SK-N-SH (cell line): ENCODE data around the gene CDC14B.

Experiments
- EP300 ChIP-seq, 2 experiments: IDR thresholded peaks; 2 replicates each; pipeline versions ENCODE4 v1.4.0 to v1.6.1; 2012; ENCODE audit warnings: borderline replicate concordance in 1 of 2, low read depth in 1 of 2, low read length in 1 of 2
- EZH2phosphoT487 ChIP-seq: fragments of 200-600 bp; sonication (generic); IDR thresholded peaks from 2 replicates; pipeline ENCODE4 v1.6.1; 2017; ENCODE audit warnings: low read depth, mixed run types, mild to moderate bottlenecking, antibody characterized with exemption, moderate library complexity, borderline replicate concordance
- FOXM1 ChIP-seq: IDR thresholded peaks from 2 replicates; pipeline ENCODE4 v1.4.0; 2012; ENCODE audit warnings: low read depth, mild to moderate bottlenecking
- NRF1 ChIP-seq: IDR thresholded peaks from 2 replicates; pipeline ENCODE4 v1.6.1; 2012; ENCODE audit warnings: low read depth, mild to moderate bottlenecking, low read length
- POLR2AphosphoS5 ChIP-seq: IDR thresholded peaks from 2 replicates; pipeline ENCODE4 v1.6.1; 2012; ENCODE audit warnings: low read depth, low read length
- SMC3 ChIP-seq: IDR thresholded peaks from 2 replicates; pipeline ENCODE4 v1.6.1; 2012; ENCODE audit warnings: low read depth, low read length, improper control_type of control experiment
- TEAD4 ChIP-seq: IDR thresholded peaks from 2 replicates; pipeline ENCODE4 v1.4.0; 2012; ENCODE audit warnings: mild to moderate bottlenecking, borderline replicate concordance; ENCODE audit not compliant: insufficient read depth
- YY1 ChIP-seq: IDR thresholded peaks from 2 replicates; pipeline ENCODE4 v1.4.0; 2012; ENCODE audit warnings: low read depth, mild to moderate bottlenecking
- TF ChIP-seq, protein P1 (sequence below): fragments of 200-600 bp; sonication (generic); IDR thresholded peaks from 2 replicates; pipeline ENCODE4 v1.6.1; 2017; ENCODE audit warnings: antibody characterized with exemption, mild to moderate bottlenecking, moderate library complexity
- TF ChIP-seq, protein P2 (sequence below): IDR thresholded peaks from 2 replicates; pipeline ENCODE4 v1.6.1; 2012; ENCODE audit warnings: mild to moderate bottlenecking, low read depth, low read length, moderate library complexity
- TF ChIP-seq, protein P3 (sequence below): IDR thresholded peaks from 2 replicates; pipeline ENCODE4 v1.4.0; 2012; ENCODE audit warnings: low read depth
- TF ChIP-seq, protein P4 (sequence below): IDR thresholded peaks from 2 replicates; pipeline ENCODE4 v1.4.0; 2012; ENCODE audit warnings: low read depth, borderline replicate concordance

DNA sequence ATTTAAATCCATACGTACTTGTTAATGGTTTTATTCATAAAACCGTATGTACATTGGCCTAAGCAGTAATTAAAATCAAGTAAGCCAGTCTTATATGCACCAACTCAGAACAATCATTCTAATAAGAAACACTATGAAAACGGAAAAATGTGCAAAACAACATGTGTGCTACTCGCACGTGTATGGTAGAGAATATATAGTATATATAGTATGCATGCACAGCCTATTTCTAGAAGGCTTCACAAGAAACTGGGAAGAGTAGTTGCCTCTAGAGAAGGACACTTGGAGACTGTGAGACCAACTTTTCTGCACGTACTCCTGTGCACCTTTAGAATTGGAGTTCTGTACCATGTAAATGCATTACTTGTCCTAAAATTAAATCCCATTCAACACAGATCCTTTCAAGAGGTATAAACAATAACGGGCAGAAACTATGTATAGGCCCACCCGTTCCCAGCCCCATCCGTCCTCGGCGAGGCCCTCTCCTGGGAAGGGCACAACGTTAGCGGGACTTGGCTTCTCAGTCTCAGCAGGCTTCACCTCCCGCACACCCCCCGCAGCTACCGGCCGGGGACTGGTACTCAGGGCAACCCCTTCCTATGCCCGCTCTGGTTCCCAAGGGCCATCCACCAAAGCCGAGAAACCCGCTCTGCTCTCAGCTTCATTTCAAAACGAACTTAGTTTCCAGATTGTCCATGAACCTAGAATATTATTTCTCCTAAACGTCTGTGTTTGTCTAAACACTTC lies 2.0 kb downstream of the CDC14B start:
- TF ChIP-seq FOXM1: no peak
- TF ChIP-seq, protein P1, sequence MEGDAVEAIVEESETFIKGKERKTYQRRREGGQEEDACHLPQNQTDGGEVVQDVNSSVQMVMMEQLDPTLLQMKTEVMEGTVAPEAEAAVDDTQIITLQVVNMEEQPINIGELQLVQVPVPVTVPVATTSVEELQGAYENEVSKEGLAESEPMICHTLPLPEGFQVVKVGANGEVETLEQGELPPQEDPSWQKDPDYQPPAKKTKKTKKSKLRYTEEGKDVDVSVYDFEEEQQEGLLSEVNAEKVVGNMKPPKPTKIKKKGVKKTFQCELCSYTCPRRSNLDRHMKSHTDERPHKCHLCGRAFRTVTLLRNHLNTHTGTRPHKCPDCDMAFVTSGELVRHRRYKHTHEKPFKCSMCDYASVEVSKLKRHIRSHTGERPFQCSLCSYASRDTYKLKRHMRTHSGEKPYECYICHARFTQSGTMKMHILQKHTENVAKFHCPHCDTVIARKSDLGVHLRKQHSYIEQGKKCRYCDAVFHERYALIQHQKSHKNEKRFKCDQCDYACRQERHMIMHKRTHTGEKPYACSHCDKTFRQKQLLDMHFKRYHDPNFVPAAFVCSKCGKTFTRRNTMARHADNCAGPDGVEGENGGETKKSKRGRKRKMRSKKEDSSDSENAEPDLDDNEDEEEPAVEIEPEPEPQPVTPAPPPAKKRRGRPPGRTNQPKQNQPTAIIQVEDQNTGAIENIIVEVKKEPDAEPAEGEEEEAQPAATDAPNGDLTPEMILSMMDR: no peak
- TF ChIP-seq, protein P2, sequence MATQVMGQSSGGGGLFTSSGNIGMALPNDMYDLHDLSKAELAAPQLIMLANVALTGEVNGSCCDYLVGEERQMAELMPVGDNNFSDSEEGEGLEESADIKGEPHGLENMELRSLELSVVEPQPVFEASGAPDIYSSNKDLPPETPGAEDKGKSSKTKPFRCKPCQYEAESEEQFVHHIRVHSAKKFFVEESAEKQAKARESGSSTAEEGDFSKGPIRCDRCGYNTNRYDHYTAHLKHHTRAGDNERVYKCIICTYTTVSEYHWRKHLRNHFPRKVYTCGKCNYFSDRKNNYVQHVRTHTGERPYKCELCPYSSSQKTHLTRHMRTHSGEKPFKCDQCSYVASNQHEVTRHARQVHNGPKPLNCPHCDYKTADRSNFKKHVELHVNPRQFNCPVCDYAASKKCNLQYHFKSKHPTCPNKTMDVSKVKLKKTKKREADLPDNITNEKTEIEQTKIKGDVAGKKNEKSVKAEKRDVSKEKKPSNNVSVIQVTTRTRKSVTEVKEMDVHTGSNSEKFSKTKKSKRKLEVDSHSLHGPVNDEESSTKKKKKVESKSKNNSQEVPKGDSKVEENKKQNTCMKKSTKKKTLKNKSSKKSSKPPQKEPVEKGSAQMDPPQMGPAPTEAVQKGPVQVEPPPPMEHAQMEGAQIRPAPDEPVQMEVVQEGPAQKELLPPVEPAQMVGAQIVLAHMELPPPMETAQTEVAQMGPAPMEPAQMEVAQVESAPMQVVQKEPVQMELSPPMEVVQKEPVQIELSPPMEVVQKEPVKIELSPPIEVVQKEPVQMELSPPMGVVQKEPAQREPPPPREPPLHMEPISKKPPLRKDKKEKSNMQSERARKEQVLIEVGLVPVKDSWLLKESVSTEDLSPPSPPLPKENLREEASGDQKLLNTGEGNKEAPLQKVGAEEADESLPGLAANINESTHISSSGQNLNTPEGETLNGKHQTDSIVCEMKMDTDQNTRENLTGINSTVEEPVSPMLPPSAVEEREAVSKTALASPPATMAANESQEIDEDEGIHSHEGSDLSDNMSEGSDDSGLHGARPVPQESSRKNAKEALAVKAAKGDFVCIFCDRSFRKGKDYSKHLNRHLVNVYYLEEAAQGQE: no peak
- no peak for TF ChIP-seq NRF1
- no peak for TF ChIP-seq TEAD4
- no peak for TF ChIP-seq YY1
- no peak for TF ChIP-seq POLR2AphosphoS5
- TF ChIP-seq, protein P3, sequence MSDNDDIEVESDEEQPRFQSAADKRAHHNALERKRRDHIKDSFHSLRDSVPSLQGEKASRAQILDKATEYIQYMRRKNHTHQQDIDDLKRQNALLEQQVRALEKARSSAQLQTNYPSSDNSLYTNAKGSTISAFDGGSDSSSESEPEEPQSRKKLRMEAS: no peak
- TF ChIP-seq EP300 (IDR thresholded peaks at IDR 0.05; ENCODE audit: borderline replicate concordance in 1 of 2, low read depth in 1 of 2, low read length in 1 of 2): no peak
- TF ChIP-seq SMC3: no peak
- TF ChIP-seq, protein P4, sequence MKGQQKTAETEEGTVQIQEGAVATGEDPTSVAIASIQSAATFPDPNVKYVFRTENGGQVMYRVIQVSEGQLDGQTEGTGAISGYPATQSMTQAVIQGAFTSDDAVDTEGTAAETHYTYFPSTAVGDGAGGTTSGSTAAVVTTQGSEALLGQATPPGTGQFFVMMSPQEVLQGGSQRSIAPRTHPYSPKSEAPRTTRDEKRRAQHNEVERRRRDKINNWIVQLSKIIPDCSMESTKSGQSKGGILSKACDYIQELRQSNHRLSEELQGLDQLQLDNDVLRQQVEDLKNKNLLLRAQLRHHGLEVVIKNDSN: no peak
- no peak for TF ChIP-seq EZH2phosphoT487
